ENCODE data around the gene SAFB2.

The SAFB2 gene

GRCh38 chr19:5560156-5560555 is 62.4 kb downstream of the SAFB2 start:
- Mint-ChIP-seq H3K9me3 (peaks cover 6 to 8% of the 10 kb centered on the region in 2 donors), H3K27ac (peak overlapping the region in 1 of 2 donors; percentile 5), H3K4me1 (no peaks in the 10 kb centered on the region), H3K27me3 (peaks cover 50% of the 10 kb centered on the region), H3K4me3 (no peak overlapping the region)
- DNase-seq: no peak
- no peak for ATAC-seq

GRCh38 chr19:5559804-5560133 is 62.8 kb downstream of the SAFB2 start:
- peaks cover 6 to 8% of the 10 kb centered on the region in 2 donors for H3K9me3 Mint-ChIP-seq
- DNase-seq: no peak
- H3K4me1 Mint-ChIP-seq: no peaks in the 10 kb centered on the region
- H3K4me3 Mint-ChIP-seq: no peak overlapping the region
- peaks cover 50% of the 10 kb centered on the region for H3K27me3 Mint-ChIP-seq
- no peak for ATAC-seq
- no peak overlapping the region for H3K27ac Mint-ChIP-seq

- no peak for DNase-seq
- Mint-ChIP-seq H3K4me3 (no peak overlapping the region), H3K4me1 (no peaks in the 10 kb centered on the region), H3K27me3 (peaks cover 47% of the 10 kb centered on the region), H3K27ac (peak overlapping the region in 1 of 2 donors; percentile 2), H3K9me3 (peaks cover 6 to 8% of the 10 kb centered on the region in 2 donors)
- no peak for ATAC-seq
These were observed 64.4 kb downstream of the SAFB2 start for GRCh38 chr19:5558101-5558621.

- ATAC-seq: no peak
These were observed 64.9 kb downstream of the SAFB2 start for GRCh38 chr19:5557691-5558090.

GRCh38 chr19:5554828-5555227 is 67.7 kb downstream of the SAFB2 start:
- no peaks in the 10 kb centered on the region for H3K9me3 Mint-ChIP-seq
- DNase-seq (no peak), ATAC-seq (no peak)
- H3K4me1 Mint-ChIP-seq: no peaks in the 10 kb centered on the region
- no peak overlapping the region for H3K4me3 Mint-ChIP-seq
- peak overlapping the region in 1 of 2 donors; percentile 35 for H3K27ac Mint-ChIP-seq
- H3K27me3 Mint-ChIP-seq: peaks cover 22% of the 10 kb centered on the region

More at GRCh38 chr19:5557691-5558090, 64.9 kb downstream of the SAFB2 start:
- Mint-ChIP-seq H3K4me3 (no peak overlapping the region), H3K27me3 (peaks cover 42% of the 10 kb centered on the region), H3K27ac (no peak overlapping the region), H3K9me3 (peaks cover 6 to 8% of the 10 kb centered on the region in 2 donors), H3K4me1 (no peaks in the 10 kb centered on the region)
- DNase-seq: no peak

GRCh38 chr19:5553892-5554291 is 68.7 kb downstream of the SAFB2 start:
- Mint-ChIP-seq H3K9me3 (no peaks in the 10 kb centered on the region), H3K4me1 (no peaks in the 10 kb centered on the region), H3K27ac (no peak overlapping the region), H3K4me3 (no peak overlapping the region), H3K27me3 (peaks cover 31% of the 10 kb centered on the region)
- no peak for ATAC-seq
- no peak for DNase-seq

- Mint-ChIP-seq H3K4me1 (no peaks in the 10 kb centered on the region), H3K9me3 (no peaks in the 10 kb centered on the region), H3K4me3 (no peak overlapping the region), H3K27me3 (peaks cover 16% of the 10 kb centered on the region), H3K27ac (peak overlapping the region in 1 of 2 donors; percentile 14)
- ATAC-seq (no peak), DNase-seq (peak; percentile 27 to 32)
These were observed 74.7 kb downstream of the SAFB2 start for GRCh38 chr19:5547881-5548280.

GRCh38 chr19:5545984-5546383 is 76.6 kb downstream of the SAFB2 start:
- no peak for DNase-seq
- Mint-ChIP-seq H3K27ac (no peak overlapping the region), H3K9me3 (no peaks in the 10 kb centered on the region), H3K4me1 (no peaks in the 10 kb centered on the region), H3K4me3 (no peak overlapping the region), H3K27me3 (peaks cover 16% of the 10 kb centered on the region)
- no peak for ATAC-seq

- peaks cover 17% of the 10 kb centered on the region for H3K27me3 Mint-ChIP-seq
- no peaks in the 10 kb centered on the region for H3K4me1 Mint-ChIP-seq
- no peak overlapping the region for H3K4me3 Mint-ChIP-seq
- ATAC-seq (no peak), DNase-seq (no peak)
- no peak overlapping the region for H3K27ac Mint-ChIP-seq
- no peaks in the 10 kb centered on the region for H3K9me3 Mint-ChIP-seq
These were observed 77.5 kb downstream of the SAFB2 start for GRCh38 chr19:5545051-5545450.

- Mint-ChIP-seq H3K9me3 (no peaks in the 10 kb centered on the region), H3K4me3 (no peak overlapping the region), H3K27ac (peak overlapping the region in 1 of 2 donors; percentile 88), H3K27me3 (peaks cover 24% of the 10 kb centered on the region), H3K4me1 (no peaks in the 10 kb centered on the region)
- ATAC-seq (no peak), DNase-seq (no peak)
These were observed 79.9 kb downstream of the SAFB2 start for GRCh38 chr19:5542665-5543064.

GRCh38 chr19:5541456-5541855 is 81.1 kb downstream of the SAFB2 start:
- ATAC-seq: no peak
- peaks cover 30% of the 10 kb centered on the region for H3K27me3 Mint-ChIP-seq
- H3K4me1 Mint-ChIP-seq: no peaks in the 10 kb centered on the region
- H3K4me3 Mint-ChIP-seq: no peak overlapping the region
- H3K27ac Mint-ChIP-seq: peak overlapping the region in 1 of 2 donors; percentile 74
- no peaks in the 10 kb centered on the region for H3K9me3 Mint-ChIP-seq
- DNase-seq: no peak

- DNase-seq: no peak
- Mint-ChIP-seq H3K27ac (no peak overlapping the region), H3K4me3 (no peak overlapping the region), H3K4me1 (no peaks in the 10 kb centered on the region), H3K9me3 (peaks cover 5 to 10% of the 10 kb centered on the region in 2 donors), H3K27me3 (peaks cover 43% of the 10 kb centered on the region)
- ATAC-seq: no peak
These were observed 82.4 kb downstream of the SAFB2 start for GRCh38 chr19:5540208-5540607.

- DNase-seq: no peak
- peaks cover 19 to 29% of the 10 kb centered on the region in 2 donors for H3K9me3 Mint-ChIP-seq
- H3K27me3 Mint-ChIP-seq: peaks cover 49% of the 10 kb centered on the region
- no peak overlapping the region for H3K4me3 Mint-ChIP-seq
- ATAC-seq: no peak
- no peak overlapping the region for H3K27ac Mint-ChIP-seq
- H3K4me1 Mint-ChIP-seq: no peaks in the 10 kb centered on the region
These were observed 84.7 kb downstream of the SAFB2 start for GRCh38 chr19:5537870-5538269.
